HFF-Myc (cell line): Measurements from ENCODE around the gene SLC28A1.
"Not testable (repeated sequence)": the region's sequence is repeated elsewhere in the genome, so short reads cannot be mapped to it uniquely, and the experiment has no call there.

Experiments
- DNase-seq: peaks from one replicate; pipeline ENCODE4 v3.0.0-alpha.2; 2011; ENCODE audit warnings: low read depth; ENCODE audit errors: extremely low read depth
- H3K4me3 ChIP-seq: replicated peaks from 2 replicates; pipeline ENCODE4 v1.5.1; 2011; ENCODE audit warnings: low read depth, mild to moderate bottlenecking, control low read depth, low read length
- TF ChIP-seq, protein P1 (sequence below): IDR thresholded peaks from 2 replicates; pipeline ENCODE4 v1.5.1; 2012; ENCODE audit warnings: mild to moderate bottlenecking, low read depth, low read length, control low read depth; ENCODE audit errors: missing control alignments

SLC28A1 gene

DNA sequence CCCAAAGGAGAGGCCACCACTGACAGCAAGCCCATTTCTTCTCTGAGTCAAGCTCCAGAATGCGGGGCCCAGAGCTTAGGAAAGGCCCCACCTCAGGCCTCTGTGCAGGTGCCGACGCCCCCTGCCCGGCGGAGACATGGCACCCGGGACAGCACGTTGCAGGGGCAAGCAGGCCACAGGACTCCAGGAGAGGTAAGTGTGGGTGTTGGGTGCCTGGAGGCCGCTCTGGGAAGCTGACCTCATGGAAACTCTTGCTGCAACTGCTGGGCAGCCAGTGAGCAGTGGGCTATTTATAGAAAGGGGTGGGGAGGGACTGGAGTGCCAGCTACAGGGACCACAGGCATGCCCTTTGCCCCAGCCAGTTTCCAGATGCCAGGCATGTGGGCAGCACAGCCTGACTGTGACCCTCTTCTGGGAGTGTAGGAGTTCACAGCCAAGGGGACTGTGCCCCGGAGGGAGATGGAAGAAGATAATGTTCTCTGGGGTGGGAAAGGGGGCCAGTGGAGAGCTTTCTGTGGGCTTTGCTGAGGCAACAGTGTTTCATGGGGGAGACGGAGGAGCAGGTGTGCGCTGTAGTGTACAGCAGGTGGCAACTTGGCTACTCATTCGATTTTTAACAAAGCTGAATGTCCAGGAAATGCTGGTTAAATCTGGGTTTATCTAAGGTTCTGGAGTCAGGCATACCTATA is 43.6 kb upstream of the SLC28A1 start:
- TF ChIP-seq, protein P1, sequence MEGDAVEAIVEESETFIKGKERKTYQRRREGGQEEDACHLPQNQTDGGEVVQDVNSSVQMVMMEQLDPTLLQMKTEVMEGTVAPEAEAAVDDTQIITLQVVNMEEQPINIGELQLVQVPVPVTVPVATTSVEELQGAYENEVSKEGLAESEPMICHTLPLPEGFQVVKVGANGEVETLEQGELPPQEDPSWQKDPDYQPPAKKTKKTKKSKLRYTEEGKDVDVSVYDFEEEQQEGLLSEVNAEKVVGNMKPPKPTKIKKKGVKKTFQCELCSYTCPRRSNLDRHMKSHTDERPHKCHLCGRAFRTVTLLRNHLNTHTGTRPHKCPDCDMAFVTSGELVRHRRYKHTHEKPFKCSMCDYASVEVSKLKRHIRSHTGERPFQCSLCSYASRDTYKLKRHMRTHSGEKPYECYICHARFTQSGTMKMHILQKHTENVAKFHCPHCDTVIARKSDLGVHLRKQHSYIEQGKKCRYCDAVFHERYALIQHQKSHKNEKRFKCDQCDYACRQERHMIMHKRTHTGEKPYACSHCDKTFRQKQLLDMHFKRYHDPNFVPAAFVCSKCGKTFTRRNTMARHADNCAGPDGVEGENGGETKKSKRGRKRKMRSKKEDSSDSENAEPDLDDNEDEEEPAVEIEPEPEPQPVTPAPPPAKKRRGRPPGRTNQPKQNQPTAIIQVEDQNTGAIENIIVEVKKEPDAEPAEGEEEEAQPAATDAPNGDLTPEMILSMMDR: no peak
- DNase-seq: no peak
- H3K4me3 ChIP-seq: no peak overlapping the region

DNA sequence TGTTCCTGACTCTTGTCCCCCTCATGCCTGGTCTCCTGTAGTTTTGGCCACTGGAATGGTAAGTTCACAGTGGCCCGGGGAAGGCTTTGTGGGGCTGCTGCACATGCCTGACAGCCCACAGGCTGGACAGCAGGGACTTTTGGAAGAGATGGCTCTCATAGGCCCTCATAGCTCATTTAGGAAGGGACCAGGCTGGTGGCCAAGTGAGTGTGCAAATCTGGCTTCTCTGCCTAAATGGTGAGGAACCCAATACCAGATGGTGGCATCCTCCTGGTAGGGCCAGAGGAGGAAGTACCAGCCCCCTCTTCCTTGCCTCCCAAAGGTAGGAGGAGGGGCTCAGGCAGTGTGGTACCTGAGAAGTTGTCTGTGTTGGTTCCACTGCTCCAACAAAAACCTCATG is 41.7 kb upstream of the SLC28A1 start:
- DNase-seq: no peak
- TF ChIP-seq, protein P1: no peak
- no peak overlapping the region for H3K4me3 ChIP-seq

DNA sequence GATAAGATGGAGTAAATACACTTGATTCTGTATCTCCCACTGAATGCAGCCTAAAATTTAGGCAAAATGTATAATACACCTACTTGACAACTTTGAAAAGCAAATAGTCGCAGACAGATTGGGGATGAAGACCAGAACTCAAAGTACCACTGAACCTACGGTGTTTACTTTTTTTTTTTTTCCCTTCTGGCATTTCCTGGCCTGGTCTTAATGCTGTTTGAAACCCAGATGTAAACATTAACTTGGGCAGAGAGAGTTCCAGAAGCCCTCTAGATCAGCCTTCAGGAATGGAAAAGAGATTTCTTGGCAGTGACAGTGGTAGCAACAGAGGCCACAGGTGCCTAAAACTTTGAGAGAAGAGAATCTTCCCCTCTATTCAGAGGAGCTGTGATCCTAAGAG is 39.5 kb upstream of the SLC28A1 start:
- TF ChIP-seq, protein P1: no peak
- no peak for DNase-seq

DNA sequence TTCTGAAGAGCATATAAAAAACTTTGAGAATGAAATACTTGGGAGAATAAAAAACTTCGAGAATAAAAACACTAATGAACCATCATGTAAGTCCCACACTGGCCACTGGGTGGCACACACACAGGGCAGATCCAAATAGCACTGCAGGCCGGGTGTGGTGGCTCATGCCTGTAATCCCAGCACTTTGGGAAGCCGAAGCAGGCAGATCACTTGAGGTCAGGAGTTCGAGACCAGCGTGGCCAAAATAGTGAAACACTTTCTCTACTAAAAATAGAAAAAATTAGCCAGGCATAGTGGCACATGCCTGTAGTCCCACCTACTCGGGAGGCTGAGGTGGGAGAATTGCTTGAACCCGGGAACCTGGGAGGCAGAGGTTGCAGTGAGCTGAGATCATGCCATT is 38.8 kb upstream of the SLC28A1 start:
- TF ChIP-seq, protein P1: peak; percentile 65

More for the DNA sequence above, 39.5 kb upstream of the SLC28A1 start:
- no peak overlapping the region for H3K4me3 ChIP-seq

DNA sequence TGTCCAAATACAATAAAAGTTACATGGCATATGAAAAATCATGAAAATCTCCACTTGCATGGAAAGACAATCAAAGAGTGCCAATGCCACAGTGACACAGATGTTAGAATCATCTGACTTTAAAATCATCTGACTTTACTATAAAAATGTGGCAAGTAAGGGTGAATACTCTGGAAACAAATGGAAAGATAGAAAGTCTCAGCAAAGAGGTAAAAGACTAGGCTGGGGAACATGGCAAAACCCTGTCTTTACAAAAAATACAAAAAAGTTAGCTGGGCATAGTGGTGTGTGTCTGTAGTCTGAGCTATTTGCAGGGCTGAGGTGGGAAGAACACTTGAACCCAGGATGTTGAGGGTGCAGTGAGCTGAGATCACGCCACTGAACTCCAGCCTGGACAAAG is 38.2 kb upstream of the SLC28A1 start:
- TF ChIP-seq, protein P1: no peak
- DNase-seq: no peak
- H3K4me3 ChIP-seq: no peak overlapping the region

More for the DNA sequence above, 38.8 kb upstream of the SLC28A1 start:
- H3K4me3 ChIP-seq, DNase-seq: not testable (repeated sequence)

DNA sequence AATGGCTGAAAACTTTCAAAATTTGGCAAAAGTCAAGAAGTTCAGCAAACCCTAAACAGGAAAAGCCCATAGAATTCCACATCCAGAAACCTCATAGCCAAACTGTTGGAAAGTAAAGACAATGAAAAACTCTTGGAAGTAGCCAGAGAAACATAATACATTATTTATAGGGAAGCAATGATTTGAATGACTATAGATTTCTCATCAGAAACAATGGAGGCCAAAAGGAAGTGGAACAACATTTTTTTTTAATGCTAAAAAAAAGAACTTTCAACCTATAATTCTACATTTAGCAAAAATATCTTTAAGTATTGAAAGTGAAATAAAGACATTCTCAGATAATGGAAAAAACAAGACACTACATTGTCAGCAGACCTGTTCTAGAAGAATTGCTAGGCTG is 37.1 kb upstream of the SLC28A1 start:
- TF ChIP-seq, protein P1: no peak
- H3K4me3 ChIP-seq: no peak overlapping the region
- DNase-seq: no peak

DNA sequence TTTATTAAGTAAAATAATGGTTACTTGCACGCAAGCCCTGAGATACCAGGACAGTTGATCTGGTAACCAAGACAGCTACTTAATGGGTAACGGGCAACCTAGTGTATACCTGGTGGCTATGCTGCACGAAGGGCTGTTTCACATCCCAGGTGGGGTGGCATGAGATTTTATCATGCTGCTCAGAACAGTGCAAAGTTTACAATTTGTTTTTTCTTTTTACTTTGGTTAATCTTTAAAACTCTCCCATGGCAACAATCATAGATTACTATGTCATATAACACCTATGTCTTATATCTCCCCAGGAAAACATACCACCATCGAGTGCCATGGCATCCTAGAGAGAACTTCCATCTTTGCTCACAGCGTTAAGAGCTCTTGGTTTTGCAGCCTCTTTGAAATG is 32.2 kb upstream of the SLC28A1 start:
- no peak for DNase-seq
- no peak overlapping the region for H3K4me3 ChIP-seq
- TF ChIP-seq, protein P1: no peak
